ENCODE results near the gene COX6A2.
A peak's percentile ranks its signal among the peaks of the same experiment; 100 is the strongest.
"Not testable (repeated sequence)": the region's sequence is repeated elsewhere in the genome, so short reads cannot be mapped to it uniquely, and the experiment has no call there.

Gene COX6A2

DNA sequence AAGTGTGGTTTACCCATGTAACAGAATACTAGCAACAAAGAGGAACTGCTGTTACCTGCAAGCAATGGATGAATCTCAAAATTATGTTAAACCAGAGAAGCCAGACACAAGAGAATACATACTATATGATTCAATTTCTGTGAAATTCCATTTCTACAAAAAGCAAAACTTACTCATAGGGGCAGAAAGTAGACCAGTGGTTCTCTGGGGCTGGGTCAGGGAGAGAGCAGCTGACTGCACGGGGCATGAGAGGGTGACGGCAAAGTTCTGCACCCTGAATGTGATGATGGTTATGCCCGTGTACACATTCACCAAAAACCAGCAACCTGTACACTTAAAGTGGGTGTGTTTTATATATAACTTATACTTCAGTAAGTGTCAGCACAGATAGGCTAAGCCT, 11.4 kb upstream of the COX6A2 start:
- Mint-ChIP-seq H3K36me3 (ENCODE audit: insufficient read depth) (peaks cover 3% of the 10 kb centered on the region), H3K4me1 (peaks cover 25% of the 10 kb centered on the region), H3K27ac (ENCODE audit: low read depth) (peak overlapping the region; percentile 41), H3K27me3 (no peaks in the 10 kb centered on the region), H3K4me3 (no peak overlapping the region), H3K9me3 (no peaks in the 10 kb centered on the region)
- DNase-seq (ENCODE audit: low spot score in 2 of 2) (no peak), ATAC-seq (replicated peaks; ENCODE audit: extremely low read depth, poor library complexity, severe bottlenecking) (no peak)

DNA sequence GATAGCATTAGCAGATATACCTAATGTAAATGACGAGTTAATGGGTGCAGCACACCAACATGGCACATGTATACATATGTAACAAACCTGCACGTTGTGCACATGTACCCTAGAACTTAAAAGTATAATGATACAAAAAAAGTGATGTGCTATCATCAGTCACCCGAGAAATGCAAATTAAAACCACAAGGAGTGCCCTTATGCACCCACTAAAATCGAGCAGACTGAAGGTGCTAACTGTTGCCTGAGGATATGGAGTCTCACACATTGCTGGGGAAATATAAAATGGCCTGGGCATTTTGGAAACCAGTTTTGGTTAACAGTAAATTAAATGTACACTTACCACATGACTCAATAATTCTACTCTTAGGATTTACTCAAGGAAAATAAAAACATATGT, 10.9 kb upstream of the COX6A2 start:
- H3K4me3 Mint-ChIP-seq; H3K36me3 Mint-ChIP-seq (ENCODE audit: insufficient read depth); DNase-seq (ENCODE audit: low spot score in 2 of 2); H3K27me3 Mint-ChIP-seq; H3K9me3 Mint-ChIP-seq: not testable (repeated sequence)
- peak overlapping the region; percentile 41 for H3K27ac Mint-ChIP-seq (ENCODE audit: low read depth)
- peak; percentile 49 for ATAC-seq (replicated peaks; ENCODE audit: extremely low read depth, poor library complexity, severe bottlenecking)
- peaks cover 25% of the 10 kb centered on the region for H3K4me1 Mint-ChIP-seq

DNA sequence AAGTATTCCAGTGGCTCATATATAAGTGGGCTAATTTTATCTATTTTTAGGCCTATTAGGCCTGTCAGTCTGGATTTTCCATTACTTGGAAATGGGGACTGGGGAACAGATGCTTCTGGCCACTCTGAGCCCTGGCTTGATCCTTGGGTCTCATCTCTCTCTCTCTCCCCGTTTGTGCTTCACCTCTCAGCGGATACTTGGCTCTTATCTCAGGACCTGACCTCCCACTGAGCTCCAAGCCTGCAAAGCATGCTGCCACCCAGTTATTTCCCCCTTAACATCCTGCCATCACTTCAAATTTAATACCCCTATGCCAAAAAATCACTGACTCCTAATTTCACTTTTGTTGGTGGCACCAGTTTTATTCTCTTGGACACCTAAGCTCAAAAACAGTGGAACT, 10.3 kb upstream of the COX6A2 start:
- ATAC-seq (replicated peaks; ENCODE audit: extremely low read depth, poor library complexity, severe bottlenecking) (no peak), DNase-seq (ENCODE audit: low spot score in 2 of 2) (no peak)
- Mint-ChIP-seq H3K4me1 (peaks cover 25% of the 10 kb centered on the region), H3K9me3 (no peaks in the 10 kb centered on the region), H3K27ac (ENCODE audit: low read depth) (no peak overlapping the region), H3K4me3 (no peak overlapping the region), H3K36me3 (ENCODE audit: insufficient read depth) (peaks cover 3% of the 10 kb centered on the region), H3K27me3 (no peaks in the 10 kb centered on the region)

DNA sequence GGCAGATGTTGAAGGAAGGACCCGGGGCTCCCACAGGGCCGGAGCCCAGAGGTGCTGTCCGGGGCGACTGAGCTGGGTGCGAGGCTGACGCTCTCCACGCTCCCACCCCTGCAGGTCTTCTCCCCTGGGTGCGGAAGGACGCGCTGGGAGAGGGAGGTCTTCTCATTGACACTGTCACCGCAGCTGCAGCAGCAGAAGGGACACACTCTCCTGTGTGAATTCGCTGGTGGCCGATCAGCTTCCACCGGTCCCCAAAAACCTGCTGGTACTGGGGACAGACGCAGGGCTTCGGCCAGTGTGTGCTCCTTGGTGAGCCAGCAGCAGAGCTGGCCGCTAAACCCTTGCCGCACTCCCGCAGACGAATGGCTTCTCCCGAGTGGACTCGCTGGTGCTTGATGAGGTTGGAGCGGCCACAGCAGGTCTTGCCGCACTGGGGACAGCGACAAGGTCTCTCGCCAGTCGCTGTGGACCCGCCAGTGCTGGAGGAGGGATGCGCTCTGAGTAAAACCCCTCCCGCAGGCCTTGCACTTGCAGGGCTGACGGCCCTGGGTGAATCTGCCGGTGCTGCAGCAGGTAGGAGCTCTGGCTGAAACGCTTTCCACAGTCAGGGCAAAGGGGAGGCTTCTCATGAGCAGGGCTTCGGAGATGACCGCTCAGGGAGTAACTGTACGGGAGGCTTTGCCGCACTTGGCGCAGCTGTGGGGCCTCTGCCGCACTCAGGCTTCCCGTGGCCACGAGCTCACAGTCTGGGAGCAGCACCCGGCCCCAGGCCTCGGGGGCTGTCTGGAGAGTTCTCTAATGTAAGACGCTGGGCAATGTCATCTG, 8.3 kb upstream of the COX6A2 start:
- ATAC-seq (replicated peaks; ENCODE audit: extremely low read depth, poor library complexity, severe bottlenecking) (no peak), DNase-seq (ENCODE audit: low spot score in 2 of 2) (no peak)
- Mint-ChIP-seq H3K9me3 (no peaks in the 10 kb centered on the region), H3K36me3 (ENCODE audit: insufficient read depth) (no peaks in the 10 kb centered on the region), H3K4me3 (no peak overlapping the region), H3K4me1 (peaks cover 13% of the 10 kb centered on the region), H3K27me3 (no peaks in the 10 kb centered on the region), H3K27ac (ENCODE audit: low read depth) (no peak overlapping the region)

DNA sequence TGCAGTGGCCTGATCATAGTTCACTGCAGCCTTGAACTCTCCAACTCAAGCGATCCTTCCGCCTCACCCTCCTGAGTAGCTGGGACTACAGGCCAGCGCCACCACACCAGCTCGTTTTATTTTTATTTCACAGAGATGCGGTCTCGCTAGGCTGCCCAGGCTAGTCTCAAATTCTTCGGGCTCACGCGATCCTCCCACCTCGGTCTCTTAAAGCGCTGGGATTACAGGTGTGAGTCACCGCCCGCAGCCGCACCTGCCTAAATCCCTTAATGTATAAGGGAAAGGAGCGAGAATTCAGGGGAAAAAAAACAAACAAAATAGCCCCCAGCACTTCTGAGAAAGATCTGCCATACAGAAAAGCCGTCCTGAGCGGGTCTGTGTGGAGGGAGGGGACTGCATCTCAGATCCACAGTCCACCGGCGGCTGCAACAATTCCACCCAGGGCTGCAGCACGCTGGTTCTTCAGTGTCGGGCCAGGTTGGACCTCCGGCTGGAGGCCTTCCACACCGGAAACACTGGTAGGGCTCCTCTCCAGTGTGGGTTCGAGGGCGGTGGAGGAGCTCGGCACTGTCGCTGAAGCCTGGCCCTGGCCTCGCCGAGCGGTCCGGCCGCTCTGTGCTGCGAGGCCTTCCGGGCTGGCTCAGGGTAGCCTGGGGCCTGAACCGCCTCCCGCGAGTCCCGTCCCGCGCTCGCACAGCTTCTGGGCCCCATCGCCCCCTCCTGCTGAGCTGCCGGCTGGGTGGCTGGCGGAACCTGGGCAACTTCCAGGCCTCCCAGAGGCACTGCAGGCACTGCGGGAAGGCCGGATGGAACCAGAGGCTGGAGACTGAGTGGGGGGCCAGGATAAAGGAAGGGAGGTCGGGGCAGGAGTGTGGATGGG, 7.4 kb upstream of the COX6A2 start:
- no peaks in the 10 kb centered on the region for H3K27me3 Mint-ChIP-seq
- ATAC-seq (replicated peaks; ENCODE audit: extremely low read depth, poor library complexity, severe bottlenecking) = no peak
- peaks cover 17% of the 10 kb centered on the region for H3K4me1 Mint-ChIP-seq
- no peak overlapping the region for H3K4me3 Mint-ChIP-seq
- no peak for DNase-seq (ENCODE audit: low spot score in 2 of 2)
- no peaks in the 10 kb centered on the region for H3K9me3 Mint-ChIP-seq
- no peak overlapping the region for H3K27ac Mint-ChIP-seq (ENCODE audit: low read depth)
- H3K36me3 Mint-ChIP-seq (ENCODE audit: insufficient read depth) = no peaks in the 10 kb centered on the region

DNA sequence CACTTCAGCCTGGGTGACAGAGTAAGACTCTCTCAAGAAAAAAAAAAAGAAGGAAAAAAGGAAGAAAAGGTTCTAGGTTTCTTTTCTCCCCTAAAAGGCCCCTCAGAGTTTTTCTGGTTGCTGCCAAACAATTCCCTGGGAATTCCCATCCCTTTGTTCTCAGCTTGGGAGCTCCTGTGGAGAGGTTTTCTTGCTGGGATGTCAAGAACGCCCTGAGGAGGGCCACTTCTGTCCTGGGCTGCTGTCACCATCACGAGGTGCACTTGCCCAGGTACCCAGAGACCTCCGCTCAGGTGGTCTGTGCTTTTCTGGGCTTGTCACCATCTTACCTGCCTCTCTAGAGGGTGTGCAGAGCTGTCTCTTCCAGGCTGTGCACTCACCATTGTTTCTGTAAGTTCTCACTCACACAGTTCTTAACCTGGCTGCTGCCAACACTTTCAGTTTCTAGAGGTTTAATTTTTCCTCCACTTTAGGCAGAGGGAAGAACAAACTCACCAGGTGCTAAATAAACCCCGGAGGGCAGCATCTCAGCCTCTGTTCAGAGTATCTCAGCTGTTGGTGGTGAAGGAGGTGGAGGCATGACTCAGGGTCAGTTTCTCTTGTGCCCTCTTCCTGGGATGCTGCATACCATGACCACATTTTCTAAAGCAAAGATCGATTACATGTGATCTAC, 2.4 kb upstream of the COX6A2 start:
- Mint-ChIP-seq H3K4me3 (no peak overlapping the region), H3K9me3 (no peaks in the 10 kb centered on the region), H3K27me3 (no peaks in the 10 kb centered on the region), H3K4me1 (peaks cover 16% of the 10 kb centered on the region), H3K36me3 (ENCODE audit: insufficient read depth) (peaks cover 11% of the 10 kb centered on the region), H3K27ac (ENCODE audit: low read depth) (no peak overlapping the region)
- DNase-seq (ENCODE audit: low spot score in 2 of 2) = no peak
- ATAC-seq (replicated peaks; ENCODE audit: extremely low read depth, poor library complexity, severe bottlenecking) = no peak

DNA sequence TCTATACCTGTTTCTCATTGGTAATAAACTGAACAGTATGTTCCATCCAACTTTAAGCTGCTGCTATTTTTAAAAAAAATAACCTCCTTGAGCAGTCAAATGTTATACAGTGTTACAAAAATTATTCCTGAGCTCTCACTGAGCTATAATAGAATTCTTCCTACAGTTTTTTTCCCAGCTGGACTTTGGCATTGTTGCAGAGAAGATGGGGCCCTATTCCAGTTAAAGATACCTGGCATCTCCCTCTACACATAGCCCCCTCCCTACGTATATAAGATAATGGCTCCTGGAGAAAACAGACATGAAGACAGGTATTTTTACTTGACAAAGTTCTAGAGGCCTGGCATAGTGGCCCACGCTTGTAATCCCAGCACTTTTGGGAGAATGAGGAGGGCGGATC, 1.6 kb upstream of the COX6A2 start:
- ATAC-seq (replicated peaks; ENCODE audit: extremely low read depth, poor library complexity, severe bottlenecking) (no peak), DNase-seq (ENCODE audit: low spot score in 2 of 2) (no peak)
- Mint-ChIP-seq H3K4me3 (no peak overlapping the region), H3K27ac (ENCODE audit: low read depth) (no peak overlapping the region), H3K36me3 (ENCODE audit: insufficient read depth) (peaks cover 11% of the 10 kb centered on the region), H3K27me3 (no peaks in the 10 kb centered on the region), H3K4me1 (peaks cover 16% of the 10 kb centered on the region), H3K9me3 (no peaks in the 10 kb centered on the region)

DNA sequence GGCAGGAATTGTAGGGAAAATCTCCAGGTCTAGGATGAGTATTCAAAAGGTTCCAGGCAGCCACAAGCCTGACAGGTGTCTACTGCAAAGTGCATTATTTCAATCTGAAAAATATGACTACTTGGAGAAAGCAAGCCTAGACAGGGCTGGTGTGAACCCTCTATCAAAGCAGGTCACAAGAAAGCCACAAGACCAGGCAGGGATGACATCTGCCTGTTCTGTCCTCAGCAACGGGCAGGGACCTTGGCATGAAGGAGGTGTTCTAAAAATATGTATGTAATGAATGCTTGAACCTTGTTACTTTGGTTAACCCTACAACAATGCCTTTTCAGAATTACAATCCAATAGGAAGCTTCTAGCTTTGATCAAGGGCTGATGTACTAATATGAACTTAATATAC, 1.2 kb upstream of the COX6A2 start:
- no peak overlapping the region for H3K4me3 Mint-ChIP-seq
- peaks cover 11% of the 10 kb centered on the region for H3K36me3 Mint-ChIP-seq (ENCODE audit: insufficient read depth)
- DNase-seq (ENCODE audit: low spot score in 2 of 2) (no peak), ATAC-seq (replicated peaks; ENCODE audit: extremely low read depth, poor library complexity, severe bottlenecking) (no peak)
- H3K4me1 Mint-ChIP-seq = peaks cover 16% of the 10 kb centered on the region
- H3K9me3 Mint-ChIP-seq = no peaks in the 10 kb centered on the region
- no peaks in the 10 kb centered on the region for H3K27me3 Mint-ChIP-seq
- no peak overlapping the region for H3K27ac Mint-ChIP-seq (ENCODE audit: low read depth)

DNA sequence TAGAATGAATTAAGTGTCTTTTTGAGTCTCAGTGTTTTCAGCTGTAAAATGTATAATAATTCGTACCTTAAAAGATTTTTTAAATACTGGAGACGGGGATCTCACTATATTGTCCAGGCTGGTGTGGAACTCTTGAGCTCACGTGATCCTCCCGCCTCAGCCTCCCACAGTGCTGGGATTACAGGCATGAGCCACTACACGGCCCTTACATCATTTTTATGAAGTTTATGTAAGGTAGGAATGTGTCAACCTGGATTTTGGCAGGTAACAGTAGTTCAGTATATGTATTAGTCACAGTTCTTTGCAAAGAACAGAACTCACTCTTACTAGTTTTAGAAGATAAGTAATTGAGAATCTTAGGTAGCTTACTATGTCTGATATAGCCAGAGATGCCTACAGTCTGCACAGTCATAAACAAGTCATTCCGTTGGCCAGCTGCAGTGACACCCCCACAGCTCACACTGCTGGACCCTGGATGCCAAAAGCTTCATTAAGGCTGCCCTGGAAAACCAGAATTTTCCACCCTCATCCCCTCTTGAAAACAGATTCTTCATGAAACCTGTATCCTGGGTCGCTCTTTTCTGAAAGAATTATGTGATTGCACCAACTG, 583 bp upstream of the COX6A2 start:
- peak overlapping the region; percentile 38 for H3K4me3 Mint-ChIP-seq
- H3K27ac Mint-ChIP-seq (ENCODE audit: low read depth) = no peak overlapping the region
- no peaks in the 10 kb centered on the region for H3K27me3 Mint-ChIP-seq
- H3K36me3 Mint-ChIP-seq (ENCODE audit: insufficient read depth) = peaks cover 11% of the 10 kb centered on the region
- peaks cover 16% of the 10 kb centered on the region for H3K4me1 Mint-ChIP-seq
- ATAC-seq (replicated peaks; ENCODE audit: extremely low read depth, poor library complexity, severe bottlenecking) (no peak), DNase-seq (ENCODE audit: low spot score in 2 of 2) (no peak)
- no peaks in the 10 kb centered on the region for H3K9me3 Mint-ChIP-seq

DNA sequence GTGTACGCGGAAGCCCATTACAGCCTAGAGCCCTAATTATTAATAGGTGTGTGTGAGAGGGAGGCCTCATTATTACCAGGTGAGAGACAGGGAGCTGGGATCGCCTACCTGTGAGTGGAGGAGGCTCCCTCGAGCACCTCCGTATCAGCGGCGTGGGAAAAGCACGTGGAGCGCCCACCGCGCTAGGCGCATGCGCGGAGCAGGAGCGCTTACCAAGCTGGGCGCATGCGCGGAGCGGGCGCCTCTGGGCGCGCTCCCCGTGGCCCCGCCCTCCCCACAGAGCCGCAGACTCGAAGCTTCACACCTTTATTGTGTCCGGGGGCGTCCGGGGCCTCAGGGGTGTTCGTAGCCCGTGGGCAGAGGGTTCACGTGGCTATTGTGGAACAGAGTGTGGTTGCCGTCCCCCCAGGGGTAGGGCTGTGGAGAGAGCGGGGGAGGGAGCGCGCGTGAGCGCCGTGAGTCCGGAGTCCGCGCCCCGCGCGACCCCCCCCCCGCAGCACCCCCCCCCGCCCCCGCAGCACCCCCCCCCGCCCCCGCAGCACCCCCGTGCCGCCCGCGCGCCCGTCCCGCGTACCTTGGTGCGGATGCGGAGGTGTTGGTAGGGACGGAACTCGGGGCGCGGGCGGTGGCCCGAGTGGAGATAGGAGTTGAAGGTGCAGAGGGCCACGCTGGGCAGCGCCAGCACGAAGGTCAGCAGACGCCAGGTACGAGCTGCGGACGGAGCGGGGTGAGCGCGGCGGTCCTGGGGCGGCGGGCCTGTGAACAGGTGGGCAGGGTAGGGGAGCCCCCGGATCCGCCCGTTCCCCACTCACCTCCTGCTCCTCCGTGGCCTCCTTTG, 500 bp downstream of the COX6A2 start:
- Mint-ChIP-seq H3K36me3 (ENCODE audit: insufficient read depth) (peaks cover 11% of the 10 kb centered on the region), H3K4me1 (peaks cover 26% of the 10 kb centered on the region), H3K27ac (ENCODE audit: low read depth) (no peak overlapping the region), H3K9me3 (no peaks in the 10 kb centered on the region), H3K4me3 (peak overlapping the region; percentile 38), H3K27me3 (no peaks in the 10 kb centered on the region)
- ATAC-seq (replicated peaks; ENCODE audit: extremely low read depth, poor library complexity, severe bottlenecking) = peak; percentile 49
- DNase-seq (ENCODE audit: low spot score in 2 of 2) = peak; percentile 35 to 49

DNA sequence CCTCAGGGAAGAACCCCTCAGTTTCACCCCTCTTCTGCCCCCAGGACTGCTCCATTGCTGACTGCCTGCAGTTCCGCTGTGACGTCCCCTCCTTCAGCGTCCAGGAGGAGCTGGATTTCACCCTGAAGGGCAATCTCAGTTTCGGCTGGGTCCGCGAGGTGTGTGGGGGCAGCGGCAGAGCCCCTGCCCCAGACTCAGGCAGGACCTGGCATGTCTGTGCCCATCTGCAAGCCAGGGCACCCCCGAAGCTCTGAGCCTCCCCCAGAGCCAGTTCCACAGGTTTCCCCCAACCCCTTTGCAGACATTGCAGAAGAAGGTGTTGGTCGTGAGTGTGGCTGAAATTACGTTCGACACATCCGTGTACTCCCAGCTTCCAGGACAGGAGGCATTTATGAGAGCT, 4.4 kb downstream of the COX6A2 start:
- H3K27me3 Mint-ChIP-seq = no peaks in the 10 kb centered on the region
- DNase-seq (ENCODE audit: low spot score in 2 of 2) = no peak
- peaks cover 53% of the 10 kb centered on the region for H3K4me1 Mint-ChIP-seq
- H3K36me3 Mint-ChIP-seq (ENCODE audit: insufficient read depth) = peaks cover 13% of the 10 kb centered on the region
- no peak for ATAC-seq (replicated peaks; ENCODE audit: extremely low read depth, poor library complexity, severe bottlenecking)
- H3K9me3 Mint-ChIP-seq = no peaks in the 10 kb centered on the region
- no peak overlapping the region for H3K4me3 Mint-ChIP-seq
- H3K27ac Mint-ChIP-seq (ENCODE audit: low read depth) = no peak overlapping the region

DNA sequence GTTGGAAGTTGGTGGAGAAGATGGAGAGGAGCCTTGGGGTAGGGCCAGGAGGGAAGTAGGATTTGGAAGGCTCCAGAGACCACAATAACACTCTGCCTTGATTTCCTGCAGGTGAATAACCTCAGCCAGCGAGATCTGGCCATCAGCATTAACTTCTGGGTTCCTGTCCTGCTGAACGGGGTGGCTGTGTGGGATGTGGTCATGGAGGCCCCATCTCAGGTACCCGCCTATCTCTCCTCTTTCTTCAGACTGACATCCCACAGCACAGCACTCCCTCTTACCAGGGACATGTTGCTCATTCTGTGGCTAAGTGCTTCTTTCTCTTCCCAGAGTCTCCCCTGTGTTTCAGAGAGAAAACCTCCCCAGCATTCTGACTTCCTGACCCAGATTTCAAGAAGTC, 4.9 kb downstream of the COX6A2 start:
- H3K27ac Mint-ChIP-seq (ENCODE audit: low read depth) = no peak overlapping the region
- H3K4me3 Mint-ChIP-seq = no peak overlapping the region
- DNase-seq (ENCODE audit: low spot score in 2 of 2) (no peak), ATAC-seq (replicated peaks; ENCODE audit: extremely low read depth, poor library complexity, severe bottlenecking) (no peak)
- H3K36me3 Mint-ChIP-seq (ENCODE audit: insufficient read depth) = peaks cover 12% of the 10 kb centered on the region
- peaks cover 55% of the 10 kb centered on the region for H3K4me1 Mint-ChIP-seq
- H3K27me3 Mint-ChIP-seq = no peaks in the 10 kb centered on the region
- H3K9me3 Mint-ChIP-seq = no peaks in the 10 kb centered on the region
